HG02610 (cell line): Measurements from ENCODE around the gene MAP2K2.

Experiments
- ATAC-seq: cut with Tn5 transposase; IDR thresholded peaks from one replicate; pipeline ENCODE4 v1.9.1; 2021; ENCODE audit warnings: mild to moderate bottlenecking, moderate library complexity; ENCODE audit not compliant: unreplicated experiment

Gene MAP2K2

GRCh38 chr19:4082172-4082571 lies 41.8 kb downstream of the MAP2K2 start:
- no peak for ATAC-seq

- ATAC-seq, result no peak
Measured at GRCh38 chr19:4081441-4082129, 42.3 kb downstream of the MAP2K2 start.

GRCh38 chr19:4080473-4080872 lies 43.4 kb downstream of the MAP2K2 start:
- no peak for ATAC-seq

GRCh38 chr19:4077800-4078684 lies 45.9 kb downstream of the MAP2K2 start:
- no peak for ATAC-seq

- no peak for ATAC-seq
Measured at GRCh38 chr19:4077007-4077374, 46.9 kb downstream of the MAP2K2 start.

GRCh38 chr19:4075373-4075772 lies 48.5 kb downstream of the MAP2K2 start:
- no peak for ATAC-seq

GRCh38 chr19:4071610-4072009 lies 52.3 kb downstream of the MAP2K2 start:
- ATAC-seq, result no peak

- no peak for ATAC-seq
Measured at GRCh38 chr19:4069331-4069959, 54.5 kb downstream of the MAP2K2 start.

GRCh38 chr19:4068047-4068966 lies 55.6 kb downstream of the MAP2K2 start:
- no peak for ATAC-seq

GRCh38 chr19:4067396-4068046 lies 56.4 kb downstream of the MAP2K2 start:
- no peak for ATAC-seq

GRCh38 chr19:4066682-4067395 lies 57.1 kb downstream of the MAP2K2 start, which contains the start of gene ZBTB7A:
ZBTB7A (minus strand) TSS chr19:4066899; CDS start chr19:4055232, 11,667 bp downstream.
- ATAC-seq, result no peak

GRCh38 chr19:4066176-4066606 lies 57.7 kb downstream of the MAP2K2 start:
- no peak for ATAC-seq

- ATAC-seq, result peak; percentile 76
Measured at GRCh38 chr19:4065430-4066175, 58.3 kb downstream of the MAP2K2 start.

- ATAC-seq, result no peak
Measured at GRCh38 chr19:4064496-4065260, 59.2 kb downstream of the MAP2K2 start.

GRCh38 chr19:4064149-4064495 lies 59.8 kb downstream of the MAP2K2 start:
- ATAC-seq, result no peak

- ATAC-seq, result no peak
Measured at GRCh38 chr19:4063369-4064148, 60.4 kb downstream of the MAP2K2 start.
